HepG2 (cell line): Measurements from ENCODE around the gene NME8. TPM values are rescaled to one million over a fixed set of nuclear protein-coding genes. Genes with fewer than 3 reads are reported as not detected.

Source experiments
- DZIP1 ChIP-seq: sonication (generic); formaldehyde crosslinking; IDR thresholded peaks from 2 replicates; pipeline ENCODE4 v1.5.0; 2020; ENCODE audit warnings: mild to moderate bottlenecking, missing genetic modification reagents
- MAFG ChIP-seq: sonication (generic); formaldehyde crosslinking; IDR thresholded peaks from 2 replicates; pipeline ENCODE4 v1.5.1; 2020; ENCODE audit warnings: mild to moderate bottlenecking, missing genetic modification reagents
- PHF21A ChIP-seq: sonication (generic); formaldehyde crosslinking; IDR thresholded peaks from 2 replicates; pipeline ENCODE4 v1.5.0; 2020; ENCODE audit warnings: mild to moderate bottlenecking, missing genetic modification reagents
- REST ChIP-seq, 2 experiments: IDR thresholded peaks; 2 replicates each; pipeline ENCODE4 v1.6.1; 2011 to 2012; ENCODE audit warnings: low read length in 2 of 2, borderline replicate concordance in 1 of 2, low read depth in 1 of 2, mild to moderate bottlenecking in 1 of 2, moderate library complexity in 1 of 2
- RXRA ChIP-seq: sonication (generic); formaldehyde crosslinking; IDR thresholded peaks from 2 replicates; pipeline ENCODE4 v1.5.1; 2020; ENCODE audit warnings: missing genetic modification reagents
- ZFP41 ChIP-seq: sonication (generic); formaldehyde crosslinking; IDR thresholded peaks from 2 replicates; pipeline ENCODE4 v1.4.0; 2020; ENCODE audit warnings: mild to moderate bottlenecking, missing genetic modification reagents, borderline replicate concordance
- ZNF33B ChIP-seq: sonication (generic); formaldehyde crosslinking; IDR thresholded peaks from 2 replicates; pipeline ENCODE4 v1.5.1; 2020; ENCODE audit warnings: mild to moderate bottlenecking, missing genetic modification reagents
- polyA plus RNA-seq, 8 experiments: library from polyadenylated mRNA; depleted of rRNA in 3 of 8; stranded (reverse) in 7 of 8; unstranded in 1 of 8; fragments of >200 nt; fragmentation: Illumina TruSeq in 4 of 8; extraction: Trizol in 4 of 8; gene quantifications; 2 replicates each; pipeline versions ENCODE4 v1.2.1 to v1.2.3, GENCODE V29; 2011 to 2016; ENCODE audit warnings: low read depth in 4 of 8, missing spikeins in 1 of 8, mixed read lengths in 1 of 8; ENCODE audit not compliant: insufficient read depth in 1 of 8
- total RNA-seq, 5 experiments: library from RNA; depleted of rRNA; stranded (reverse); fragments of >200 nt; fragmentation: Illumina TruSeq; extraction: Trizol; gene quantifications; 2 replicates each; pipeline ENCODE4 v1.2.3, GENCODE V29; 2016; ENCODE audit warnings: low read depth in 1 of 5
- TF ChIP-seq, protein P1 (sequence below), 2 experiments: fragments of 450-650 bp in 1 of 2; sonication (generic) in 1 of 2; formaldehyde crosslinking in 1 of 2; IDR thresholded peaks; 2 replicates each; pipeline versions ENCODE4 v1.6.1 to v1.8.0; 2016 to 2022; ENCODE audit warnings: antibody characterized with exemption in 1 of 2, mild to moderate bottlenecking in 1 of 2, missing genetic modification reagents in 1 of 2
- TF ChIP-seq, protein P2 (sequence below): sonication (generic); formaldehyde crosslinking; IDR thresholded peaks from 2 replicates; pipeline ENCODE4 v1.8.1; 2023; ENCODE audit warnings: mild to moderate bottlenecking, moderate library complexity, missing genetic modification reagents

The NME8 gene
- total and polyA plus RNA-seq, 2 of the 13 experiments (the other 11 are each of a cell fraction or from before 2014, with no cell fraction given), result not detected

DNA sequence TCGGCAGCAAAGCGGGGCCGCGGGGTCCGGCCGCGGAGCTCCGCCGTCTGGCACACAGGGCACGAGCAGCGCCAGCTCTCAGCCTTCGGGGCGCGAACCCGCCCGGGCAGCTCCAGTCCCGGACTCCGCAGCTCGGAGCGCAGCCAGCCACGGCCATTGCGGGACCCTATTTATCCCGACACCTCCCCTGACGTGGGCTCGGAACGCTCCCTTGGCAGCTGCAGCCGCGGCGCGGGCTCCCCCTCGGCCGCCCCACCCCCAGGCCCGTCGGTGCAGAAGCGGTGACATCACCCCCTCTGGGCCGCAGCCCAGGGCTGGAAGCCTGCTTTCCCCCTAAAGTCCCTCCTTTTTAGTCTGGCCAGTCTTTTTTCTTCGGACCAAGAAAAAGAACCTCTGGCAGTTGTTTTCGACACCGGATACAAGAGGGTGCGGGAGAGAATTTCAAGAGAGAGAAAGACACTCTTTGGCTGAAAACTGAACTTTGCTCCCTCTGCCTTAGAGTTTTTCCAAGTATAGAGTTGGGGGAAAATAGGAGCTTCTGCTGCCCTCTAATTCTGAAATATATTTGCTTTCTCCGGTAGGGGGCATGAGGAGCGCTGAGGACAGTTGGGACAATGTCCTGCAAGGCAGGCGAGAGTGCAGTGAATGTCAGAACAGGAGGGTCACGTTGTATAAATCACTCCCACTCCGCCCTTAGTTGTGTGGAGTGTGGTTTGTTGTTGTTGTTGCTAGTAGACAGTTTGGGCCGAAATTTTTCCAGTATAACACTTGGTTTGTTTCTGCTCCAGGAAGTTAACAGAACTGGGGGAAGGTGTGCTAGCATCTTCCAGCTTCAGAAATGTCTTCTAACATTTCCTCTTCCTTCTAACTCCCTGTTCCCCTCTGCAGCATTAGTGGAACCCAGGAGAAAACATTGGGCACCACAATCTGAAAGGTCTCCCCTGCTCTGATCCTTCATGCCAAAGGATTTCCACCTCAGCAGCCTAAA lies 68.6 kb downstream of the NME8 start, which contains the start of gene SFRP4 (continued):
- TF ChIP-seq, protein P1, sequence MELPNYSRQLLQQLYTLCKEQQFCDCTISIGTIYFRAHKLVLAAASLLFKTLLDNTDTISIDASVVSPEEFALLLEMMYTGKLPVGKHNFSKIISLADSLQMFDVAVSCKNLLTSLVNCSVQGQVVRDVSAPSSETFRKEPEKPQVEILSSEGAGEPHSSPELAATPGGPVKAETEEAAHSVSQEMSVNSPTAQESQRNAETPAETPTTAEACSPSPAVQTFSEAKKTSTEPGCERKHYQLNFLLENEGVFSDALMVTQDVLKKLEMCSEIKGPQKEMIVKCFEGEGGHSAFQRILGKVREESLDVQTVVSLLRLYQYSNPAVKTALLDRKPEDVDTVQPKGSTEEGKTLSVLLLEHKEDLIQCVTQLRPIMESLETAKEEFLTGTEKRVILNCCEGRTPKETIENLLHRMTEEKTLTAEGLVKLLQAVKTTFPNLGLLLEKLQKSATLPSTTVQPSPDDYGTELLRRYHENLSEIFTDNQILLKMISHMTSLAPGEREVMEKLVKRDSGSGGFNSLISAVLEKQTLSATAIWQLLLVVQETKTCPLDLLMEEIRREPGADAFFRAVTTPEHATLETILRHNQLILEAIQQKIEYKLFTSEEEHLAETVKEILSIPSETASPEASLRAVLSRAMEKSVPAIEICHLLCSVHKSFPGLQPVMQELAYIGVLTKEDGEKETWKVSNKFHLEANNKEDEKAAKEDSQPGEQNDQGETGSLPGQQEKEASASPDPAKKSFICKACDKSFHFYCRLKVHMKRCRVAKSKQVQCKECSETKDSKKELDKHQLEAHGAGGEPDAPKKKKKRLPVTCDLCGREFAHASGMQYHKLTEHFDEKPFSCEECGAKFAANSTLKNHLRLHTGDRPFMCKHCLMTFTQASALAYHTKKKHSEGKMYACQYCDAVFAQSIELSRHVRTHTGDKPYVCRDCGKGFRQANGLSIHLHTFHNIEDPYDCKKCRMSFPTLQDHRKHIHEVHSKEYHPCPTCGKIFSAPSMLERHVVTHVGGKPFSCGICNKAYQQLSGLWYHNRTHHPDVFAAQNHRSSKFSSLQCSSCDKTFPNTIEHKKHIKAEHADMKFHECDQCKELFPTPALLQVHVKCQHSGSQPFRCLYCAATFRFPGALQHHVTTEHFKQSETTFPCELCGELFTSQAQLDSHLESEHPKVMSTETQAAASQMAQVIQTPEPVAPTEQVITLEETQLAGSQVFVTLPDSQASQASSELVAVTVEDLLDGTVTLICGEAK (IDR thresholded peaks at IDR 0.05), result no peak
- TF ChIP-seq, protein P1 (CRISPR knock-in tag; IDR thresholded peaks at IDR 0.05), result peak; percentile 34; the same call in 1 of the 2 replicates
- TF ChIP-seq, protein P2, sequence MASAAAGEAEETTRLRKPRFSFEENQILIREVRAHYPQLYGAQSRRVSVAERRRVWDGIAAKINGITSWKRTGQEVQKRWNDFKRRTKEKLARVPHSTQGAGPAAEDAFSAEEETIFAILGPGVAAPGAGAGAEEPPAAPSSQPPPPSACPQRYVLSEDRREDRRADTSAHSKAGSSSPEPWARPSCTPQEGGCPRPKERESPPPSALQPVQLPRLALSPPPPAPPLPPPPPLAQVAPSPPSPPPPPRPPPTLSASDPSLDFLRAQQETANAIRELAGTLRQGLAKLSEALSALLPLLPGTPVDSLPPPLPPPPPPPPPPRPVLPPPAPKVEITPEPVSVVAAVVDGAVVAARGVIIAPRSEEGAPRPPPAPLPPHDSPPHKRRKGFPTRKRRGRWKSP (CRISPR knock-in tag), result peak; percentile 78; the same call in 1 of the 2 replicates
- no peak for TF ChIP-seq ZFP41 (CRISPR knock-in tag)
- no peak for TF ChIP-seq ZNF33B (CRISPR knock-in tag)
- no peak for TF ChIP-seq RXRA (CRISPR knock-in tag)
- TF ChIP-seq MAFG (CRISPR knock-in tag), result no peak
- no peak for TF ChIP-seq PHF21A (CRISPR knock-in tag)
- 0 out of 2 replicates have a peak, but pooled peaks have one; percentile 5 for TF ChIP-seq DZIP1 (CRISPR knock-in tag)
- no peak; a peak in 1 of 4 replicates for TF ChIP-seq REST (IDR thresholded peaks at IDR 0.05; ENCODE audit: borderline replicate concordance in 1 of 2, low read depth in 1 of 2, low read length in 2 of 2)
